SK-N-SH (cell line): ENCODE results near the gene DNHD1. TPM values are rescaled to one million over a fixed set of nuclear protein-coding genes. Genes with fewer than 3 reads are reported as not detected.

Experiments
- CTCF ChIA-PET: fragments of 300-600, 350-600 bp; formaldehyde crosslinking; extraction: SDS; loops from one replicate; lab custom pipeline; 2021; lab: Yijun Ruan, JAX
- POLR2A ChIA-PET: fragments of 350-600 bp; sonication (Branson Sonifier 250); formaldehyde crosslinking; extraction: SDS; loops from one replicate; lab custom pipeline; 2020; ENCODE audit warnings: antibody characterized with exemption, inconsistent platforms; lab: Yijun Ruan, JAX
- DNase-seq: peaks from one replicate; pipeline ENCODE4 v3.0.0; 2012
- H2AFZ ChIP-seq: fragments of 200-600 bp; sonication (generic); 2 replicates; pipeline ENCODE4 v1.8.1; 2016; ENCODE audit warnings: antibody characterized with exemption, mild to moderate bottlenecking, low read depth
- H3F3A ChIP-seq: fragments of 200-600 bp; sonication (generic); replicated peaks from 2 replicates; pipeline ENCODE3; 2016; ENCODE audit warnings: antibody characterized with exemption, mild to moderate bottlenecking; ENCODE audit not compliant: insufficient read depth
- H3K27ac ChIP-seq, 2 experiments: fragments of 200-500 bp in 1 of 2; fragments of 200-600 bp in 1 of 2; sonication (Bioruptor generic) in 1 of 2; sonication (generic), shearing (Covaris generic) in 1 of 2; 2 replicates each; pipeline versions ENCODE4 v1.5.1 to v1.6.1; 2014 to 2016; ENCODE audit warnings: low read depth in 2 of 2, inconsistent platforms in 1 of 2, low read length in 1 of 2, mild to moderate bottlenecking in 1 of 2, mixed read lengths in 1 of 2
- H3K27me3 ChIP-seq: fragments of 200-600 bp; sonication (generic), shearing (Covaris generic); 2 replicates; pipeline ENCODE4 v1.6.1; 2016; ENCODE audit warnings: mixed run types; ENCODE audit not compliant: insufficient read depth
- H3K36me3 ChIP-seq, 2 experiments: fragments of 200-500 bp in 1 of 2; fragments of 200-600 bp in 1 of 2; sonication (Bioruptor generic) in 1 of 2; sonication (generic) in 1 of 2; replicated peaks in 1 of 2; 2 replicates each; pipeline versions ENCODE3 to v1.5.1; 2014 to 2016; ENCODE audit warnings: low read length in 1 of 2, mild to moderate bottlenecking in 1 of 2; ENCODE audit not compliant: insufficient read depth in 2 of 2, control insufficient read depth in 1 of 2
- H3K4me1 ChIP-seq, 2 experiments: fragments of 200-500 bp in 1 of 2; fragments of 200-600 bp in 1 of 2; sonication (Bioruptor generic) in 1 of 2; sonication (generic), shearing (Covaris generic) in 1 of 2; 2 replicates each; pipeline versions ENCODE4 v1.5.1 to v1.6.1; 2014 to 2016; ENCODE audit warnings: low read depth in 1 of 2, low read length in 1 of 2, mixed run types in 1 of 2; ENCODE audit not compliant: insufficient read depth in 2 of 2, control insufficient read depth in 1 of 2
- H3K4me2 ChIP-seq: fragments of 200-600 bp; sonication (generic), shearing (Covaris generic); 2 replicates; pipeline ENCODE4 v1.6.1; 2017; ENCODE audit warnings: mixed run types
- H3K4me3 ChIP-seq, 2 experiments: fragments of 200-500 bp in 1 of 2; fragments of 200-600 bp in 1 of 2; sonication (Bioruptor generic) in 1 of 2; sonication (generic), shearing (Covaris generic) in 1 of 2; 2 replicates each; pipeline versions ENCODE4 v1.5.1 to v1.8.1; 2014 to 2016; ENCODE audit warnings: low read depth in 2 of 2, inconsistent platforms in 1 of 2, low read length in 1 of 2, mild to moderate bottlenecking in 1 of 2, mixed read lengths in 1 of 2, moderate library complexity in 1 of 2
- H3K79me2 ChIP-seq: fragments of 200-600 bp; sonication (generic); 2 replicates; pipeline ENCODE4 v1.8.1; 2017; ENCODE audit warnings: mild to moderate bottlenecking; ENCODE audit not compliant: insufficient read depth
- H3K9ac ChIP-seq: fragments of 200-600 bp; sonication (generic); 2 replicates; pipeline ENCODE4 v1.6.1; 2017; ENCODE audit warnings: mixed run types
- H3K9me2 ChIP-seq: fragments of 200-600 bp; sonication (generic); 2 replicates; pipeline ENCODE4 v1.6.1; 2017; ENCODE audit warnings: mixed run types
- H3K9me3 ChIP-seq: fragments of 200-600 bp; sonication (generic); 2 replicates; pipeline ENCODE4 v1.6.1; 2017; ENCODE audit warnings: mixed run types, mild to moderate bottlenecking, moderate library complexity
- H4K20me1 ChIP-seq: fragments of 200-600 bp; sonication (generic); 2 replicates; pipeline ENCODE4 v1.6.1; 2017; ENCODE audit warnings: mild to moderate bottlenecking, mixed run types; ENCODE audit not compliant: insufficient read depth
- CHD2 ChIP-seq: fragments of 150-350 bp; IDR thresholded peaks from 2 replicates; pipeline ENCODE4 v1.6.1; 2018; ENCODE audit warnings: low read length; ENCODE audit not compliant: partially characterized antibody
- CTCF ChIP-seq: fragments of 200-600 bp; sonication (generic); IDR thresholded peaks from 2 replicates; pipeline ENCODE4 v1.6.1; 2017; ENCODE audit warnings: antibody characterized with exemption, mild to moderate bottlenecking, moderate library complexity
- EP300 ChIP-seq, 2 experiments: IDR thresholded peaks; 2 replicates each; pipeline versions ENCODE4 v1.4.0 to v1.6.1; 2012; ENCODE audit warnings: borderline replicate concordance in 1 of 2, low read depth in 1 of 2, low read length in 1 of 2
- EZH2phosphoT487 ChIP-seq: fragments of 200-600 bp; sonication (generic); IDR thresholded peaks from 2 replicates; pipeline ENCODE4 v1.6.1; 2017; ENCODE audit warnings: low read depth, mixed run types, mild to moderate bottlenecking, antibody characterized with exemption, moderate library complexity, borderline replicate concordance
- FOXJ3 ChIP-seq: sonication (generic); formaldehyde crosslinking; IDR thresholded peaks from 2 replicates; pipeline ENCODE4 v1.5.1; 2020; ENCODE audit warnings: mild to moderate bottlenecking, missing genetic modification reagents
- FOXM1 ChIP-seq: IDR thresholded peaks from 2 replicates; pipeline ENCODE4 v1.4.0; 2012; ENCODE audit warnings: low read depth, mild to moderate bottlenecking
- GABPA ChIP-seq: IDR thresholded peaks from 2 replicates; pipeline ENCODE4 v1.4.0; 2012; ENCODE audit warnings: low read depth, mild to moderate bottlenecking
- GATA2 ChIP-seq: sonication (generic); formaldehyde crosslinking; IDR thresholded peaks from 2 replicates; pipeline ENCODE4 v1.5.0; 2020; ENCODE audit warnings: mild to moderate bottlenecking, missing genetic modification reagents
- IRF3 ChIP-seq: fragments of 150-350 bp; IDR thresholded peaks from 2 replicates; pipeline ENCODE4 v1.6.1; 2016; ENCODE audit warnings: mild to moderate bottlenecking, low read depth, low read length
- JUND ChIP-seq: IDR thresholded peaks from 2 replicates; pipeline ENCODE4 v1.4.0; 2012
- NRF1 ChIP-seq: IDR thresholded peaks from 2 replicates; pipeline ENCODE4 v1.6.1; 2012; ENCODE audit warnings: low read depth, mild to moderate bottlenecking, low read length
- RAD21 ChIP-seq: IDR thresholded peaks from 2 replicates; pipeline ENCODE4 v1.6.1; 2012; ENCODE audit warnings: mild to moderate bottlenecking, low read length
- RXRA ChIP-seq: IDR thresholded peaks from 2 replicates; pipeline ENCODE4 v1.4.0; 2012; ENCODE audit warnings: low read depth, mild to moderate bottlenecking, borderline replicate concordance
- SIN3A ChIP-seq: IDR thresholded peaks from 2 replicates; pipeline ENCODE4 v1.6.1; 2012; ENCODE audit warnings: low read depth, mild to moderate bottlenecking, low read length, moderate library complexity, borderline replicate concordance
- USF1 ChIP-seq: IDR thresholded peaks from 2 replicates; pipeline ENCODE4 v1.4.0; 2012; ENCODE audit warnings: low read depth, borderline replicate concordance
- USF2 ChIP-seq: fragments of 150-350 bp; IDR thresholded peaks from 2 replicates; pipeline ENCODE4 v1.6.1; 2017; ENCODE audit warnings: antibody characterized with exemption, low read length, low read depth, borderline replicate concordance
- WGBS: methylation state at CpG from one replicate; pipeline ENCODE4 v1.1.6; 2017; ENCODE audit warnings: low lambda C conversion rate; 5-methylcytosine and 5-hydroxymethylcytosine counted together
- polyA plus RNA-seq, 3 experiments: library from polyadenylated mRNA; depleted of rRNA; stranded (reverse); fragments of >200 nt; gene quantifications; 2 replicates each; pipeline ENCODE4 v1.2.3, GENCODE V29; 2012

The DNHD1 gene
- polyA plus RNA-seq, 1 of the 3 experiments (the other 2 are of a cell fraction): 5.3 TPM

- 86% methylated on average over 2 of the region's 2 CpGs for WGBS
- ChIA-PET CTCF (interaction anchor here (0.9 to 6.0 kb wide), 8 partner anchors 9 to 176 kb away, joined by 3 to 46 read pairs (median 4); partner anchors contain the start of gene MRPL17), POLR2A (interaction anchor here (1.0 kb wide), 1 partner anchor 83 kb away, joined by 3 read pairs; the partner anchor contains the start of gene TAF10)
- H3K9ac ChIP-seq: no peak overlapping the region
- H3K9me2 ChIP-seq: no peaks in the 10 kb centered on the region
- no peaks in the 10 kb centered on the region for H3K27me3 ChIP-seq
- no peak overlapping the region for H3K4me2 ChIP-seq
- no peak overlapping the region for H2AFZ ChIP-seq
- H3K9me3 ChIP-seq: no peaks in the 10 kb centered on the region
- TF ChIP-seq IRF3 (no peak), FOXJ3 (CRISPR knock-in tag) (no peak), CTCF (no peak), SIN3A (no peak), GABPA (no peak), EP300 (IDR thresholded peaks at IDR 0.05; ENCODE audit: borderline replicate concordance in 1 of 2, low read depth in 1 of 2, low read length in 1 of 2) (no peak), RAD21 (no peak), JUND (no peak)
- H3K4me3 ChIP-seq: no peak overlapping the region
- no peaks in the 10 kb centered on the region for H3F3A ChIP-seq
- DNase-seq: no peak
- no peak overlapping the region for H3K27ac ChIP-seq
- H3K79me2 ChIP-seq: no peaks in the 10 kb centered on the region
- H3K36me3 ChIP-seq: peaks cover 0 to 18% of the 10 kb centered on the region in 2 experiments
- no peaks in the 10 kb centered on the region for H4K20me1 ChIP-seq
- H3K4me1 ChIP-seq: no peaks in the 10 kb centered on the region; a peak in 2 of 4 replicates
Observed at GRCh38 chr11:6529266-6529665, 32.2 kb downstream of the DNHD1 start.

- DNase-seq: no peak
- H2AFZ ChIP-seq: no peak overlapping the region
- H3K4me1 ChIP-seq: peaks cover 0 to 3% of the 10 kb centered on the region in 2 experiments; a peak in 2 of 4 replicates
- no peak overlapping the region for H3K4me2 ChIP-seq
- no peaks in the 10 kb centered on the region for H3K27me3 ChIP-seq
- peaks cover 0 to 18% of the 10 kb centered on the region in 2 experiments for H3K36me3 ChIP-seq
- no peak overlapping the region for H3K9ac ChIP-seq
- H3F3A ChIP-seq: no peaks in the 10 kb centered on the region
- no peak overlapping the region for H3K4me3 ChIP-seq
- no peaks in the 10 kb centered on the region for H3K9me3 ChIP-seq
- no peaks in the 10 kb centered on the region for H4K20me1 ChIP-seq
- H3K79me2 ChIP-seq: no peaks in the 10 kb centered on the region
- 97% methylated on average over 2 of the region's 2 CpGs for WGBS
- H3K9me2 ChIP-seq: no peaks in the 10 kb centered on the region
- ChIA-PET CTCF (interaction anchor here (0.6 to 6.0 kb wide), 66 partner anchors 8 to 227 kb away, joined by 3 to 60 read pairs (median 5); partner anchors contain the start of genes DCHS1, ILK, MRPL17 and TAF10), POLR2A (interaction anchor here (0.7 to 1.6 kb wide), 2 partner anchors 81 to 150 kb away, joined by 3 to 5 read pairs; partner anchors contain the start of gene TAF10)
- no peak overlapping the region for H3K27ac ChIP-seq
- TF ChIP-seq FOXM1 (no peak), RXRA (no peak), CTCF (no peak), IRF3 (no peak), CHD2 (no peak), NRF1 (no peak), USF1 (no peak), EZH2phosphoT487 (no peak), GABPA (no peak), GATA2 (CRISPR knock-in tag) (no peak), USF2 (no peak)
Observed at GRCh38 chr11:6530848-6531247, 33.8 kb downstream of the DNHD1 start.
